DMS114 treated with DMSO at 0.1 percent for 48 hours (cell line): ENCODE measurements around the gene STIMATE.

Source experiments
- DNase-seq: peaks from one replicate; lab custom pipeline; 2025; ENCODE audit not compliant: unreplicated experiment; lab: John Stamatoyannopoulos, UW

STIMATE gene

DNA sequence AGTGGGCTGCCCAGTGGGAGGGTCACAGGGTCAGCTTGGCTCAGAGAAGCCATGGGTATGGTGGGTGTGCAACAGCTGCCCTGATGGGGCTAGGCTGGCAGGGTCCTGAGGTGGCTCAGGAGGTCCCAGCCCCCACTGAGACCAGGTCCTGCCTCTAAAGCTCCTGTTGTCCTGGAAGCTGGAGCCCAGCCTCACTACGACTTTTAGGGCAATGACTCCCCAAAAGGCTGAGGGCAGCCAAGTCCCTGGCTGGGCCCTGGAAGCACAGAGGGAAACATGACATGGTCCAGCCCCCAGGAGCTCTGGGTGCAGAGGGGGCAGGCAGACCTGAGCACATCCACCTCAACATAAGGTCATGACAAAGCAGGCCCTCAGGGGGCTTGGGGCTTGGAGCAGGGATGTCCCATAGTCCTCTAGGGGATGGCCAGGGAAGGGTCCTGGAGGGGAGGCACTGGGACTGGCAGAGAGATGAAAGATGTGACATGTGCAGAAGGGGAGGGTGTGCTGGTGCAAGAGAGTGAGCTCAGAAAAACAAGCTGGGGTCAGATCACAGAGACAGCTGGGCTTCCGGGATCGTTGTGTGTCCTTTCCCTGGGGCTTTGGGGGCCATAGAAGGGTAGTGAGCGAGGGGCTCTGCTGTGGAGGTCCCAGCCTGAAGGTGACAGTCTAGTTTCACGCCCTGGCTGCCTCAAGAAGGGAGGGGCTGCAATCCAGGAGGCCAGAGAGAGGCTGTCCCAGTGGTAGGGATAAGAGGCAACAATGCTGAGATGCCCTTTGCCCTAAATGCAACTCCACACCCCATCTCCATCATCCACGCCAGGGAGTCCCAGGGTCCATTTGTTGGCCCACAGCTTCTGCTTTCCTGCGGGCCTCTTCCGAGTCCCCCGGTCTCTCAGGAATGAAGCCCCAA is 103.4 kb downstream of the STIMATE start:
- no peak for DNase-seq

DNA sequence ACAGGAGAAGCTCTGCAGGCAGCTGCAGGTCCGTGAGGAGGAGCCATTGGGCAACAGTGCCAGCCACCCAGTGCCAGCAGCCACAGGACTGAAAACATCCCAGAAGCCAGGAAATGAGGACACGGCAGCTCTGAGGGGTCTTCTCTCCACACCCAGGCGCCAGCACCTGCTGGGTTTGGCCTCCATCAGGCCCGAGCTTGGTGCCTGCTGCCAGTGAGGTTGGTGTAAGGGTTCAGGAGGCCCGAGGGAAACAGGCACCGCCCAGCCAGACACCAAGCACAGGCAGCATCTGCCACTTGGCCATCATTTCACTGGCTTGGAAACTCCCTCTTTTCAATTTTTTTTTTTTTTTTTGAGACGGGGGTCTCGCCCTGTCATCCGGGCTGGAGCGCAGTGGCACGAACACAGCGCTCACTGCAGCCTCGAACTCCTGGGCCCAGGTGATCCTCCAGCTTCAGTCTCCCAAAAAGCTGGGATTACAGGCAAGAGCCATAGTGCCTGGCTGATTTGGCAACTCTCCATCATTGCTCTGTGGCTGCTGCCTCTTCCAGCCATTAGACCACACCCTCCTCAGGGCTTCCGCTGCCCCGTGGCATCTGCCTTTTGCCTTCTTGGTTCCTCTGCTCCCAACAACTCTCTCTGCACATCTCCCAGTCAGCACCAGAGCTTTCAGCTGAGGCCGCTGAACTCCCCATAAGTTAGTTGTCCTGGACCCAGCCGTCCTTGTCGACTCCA is 104.2 kb downstream of the STIMATE start:
- no peak for DNase-seq

DNA sequence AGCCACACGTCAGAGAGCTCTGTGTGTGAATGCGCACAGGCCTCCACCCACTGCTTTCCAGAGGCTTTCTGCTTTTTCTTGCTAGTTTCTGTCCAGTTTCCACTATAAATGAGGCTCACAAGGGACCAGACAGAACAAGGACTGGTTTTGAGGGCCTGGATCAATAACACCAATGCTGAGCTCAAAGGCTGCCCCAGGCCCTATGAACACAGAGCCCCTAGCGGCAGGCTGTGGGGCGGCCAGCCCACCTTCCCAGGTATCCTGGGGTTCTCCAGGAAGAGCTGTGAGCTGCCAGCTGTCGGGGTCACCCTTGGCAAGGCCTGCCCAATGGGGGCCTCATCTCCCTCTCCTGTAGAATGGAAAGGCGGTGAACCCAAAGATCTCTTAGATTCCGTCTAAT is 104.9 kb downstream of the STIMATE start:
- no peak for DNase-seq

DNA sequence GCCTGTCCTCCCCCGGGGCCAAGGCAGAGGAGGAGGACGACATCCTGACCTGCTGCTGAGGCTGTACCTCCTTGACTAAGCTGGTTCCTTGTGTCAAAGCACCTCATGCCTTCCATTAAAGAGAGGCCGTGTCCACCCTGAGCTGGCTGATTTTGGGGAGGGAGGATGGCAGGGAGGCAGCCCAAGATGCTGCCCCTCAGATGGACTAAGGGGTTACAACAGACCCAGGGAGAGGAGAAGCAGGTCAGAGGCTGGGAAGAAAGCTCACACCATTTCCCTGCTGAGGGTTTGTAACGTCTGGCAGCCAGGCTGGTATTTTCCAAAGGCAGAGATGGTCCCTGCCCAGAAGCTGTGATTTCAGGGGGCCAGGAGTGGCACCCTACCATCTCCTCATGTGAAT is 105.4 kb downstream of the STIMATE start:
- no peak for DNase-seq

DNA sequence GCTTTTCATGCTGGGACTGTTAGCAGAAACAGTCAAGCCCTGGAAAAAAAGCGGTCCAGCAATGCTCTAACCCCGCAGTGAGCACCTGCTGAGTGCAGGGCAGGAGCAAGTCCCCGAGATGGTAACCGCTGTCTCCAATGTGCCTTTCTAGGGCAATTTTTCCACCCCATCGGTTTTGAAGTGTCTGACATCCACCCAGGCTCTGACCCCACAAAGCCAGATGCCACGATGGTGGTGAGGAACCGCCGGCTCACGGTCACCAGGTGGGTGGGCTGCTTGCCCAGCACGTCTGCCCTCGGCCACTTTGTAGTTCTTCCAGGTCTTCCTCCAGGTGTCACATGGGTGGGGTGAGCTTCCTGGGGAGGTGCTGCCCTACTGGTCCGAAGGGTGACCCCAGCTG is 106.0 kb downstream of the STIMATE start:
- no peak for DNase-seq

DNA sequence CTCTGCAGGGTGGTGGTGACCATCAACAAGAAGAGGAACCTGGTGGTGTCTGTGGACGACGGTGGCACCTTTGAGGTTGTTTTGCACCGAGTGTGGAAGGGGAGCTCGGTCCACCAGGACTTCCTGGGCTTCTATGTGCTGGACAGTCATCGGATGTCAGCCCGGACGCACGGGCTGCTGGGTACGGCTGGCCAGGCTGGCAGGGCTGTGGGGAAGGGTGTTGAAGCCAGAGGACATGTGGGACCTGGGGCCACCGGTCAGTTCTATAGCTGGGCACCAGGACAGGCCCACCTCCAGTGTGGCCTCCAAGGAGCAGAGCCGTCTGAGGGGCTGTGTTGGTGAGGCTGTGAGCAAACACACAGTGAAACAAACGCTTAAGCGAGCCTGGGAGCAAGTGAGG is 106.6 kb downstream of the STIMATE start:
- no peak for DNase-seq

DNA sequence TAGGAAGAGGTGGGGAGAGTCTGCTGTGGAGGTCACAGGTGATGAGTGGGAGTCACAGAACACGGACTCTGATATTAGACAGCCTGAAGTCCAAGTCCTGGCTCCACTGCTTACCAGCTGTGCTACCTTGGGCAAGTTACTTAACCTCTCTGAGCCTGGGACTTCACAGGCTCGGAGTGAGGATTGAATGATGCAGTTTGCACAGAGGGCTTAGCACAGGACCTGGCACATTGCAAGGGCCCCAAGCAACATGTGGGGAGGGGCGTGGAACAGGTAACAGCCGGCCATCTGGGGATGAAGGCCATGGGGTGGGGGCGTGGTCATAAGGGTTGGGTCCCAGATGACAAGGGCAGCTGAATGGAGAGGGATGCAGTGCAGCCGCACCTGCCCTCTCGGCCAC is 107.0 kb downstream of the STIMATE start:
- DNase-seq, result no peak

DNA sequence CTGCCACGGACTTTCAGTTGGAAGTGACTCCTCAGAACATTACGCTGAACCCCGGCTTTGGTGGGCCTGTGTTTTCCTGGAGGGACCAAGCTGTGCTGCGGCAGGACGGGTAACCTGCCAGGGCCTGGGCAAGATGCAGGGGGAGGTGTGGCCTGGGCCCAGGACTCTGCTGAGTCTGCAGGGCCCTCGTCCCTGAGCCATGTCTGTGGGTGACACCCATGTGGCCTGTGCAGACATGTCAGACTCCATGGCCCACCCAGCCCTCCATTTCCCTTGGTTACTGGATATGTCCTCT is 107.7 kb downstream of the STIMATE start:
- no peak for DNase-seq

DNA sequence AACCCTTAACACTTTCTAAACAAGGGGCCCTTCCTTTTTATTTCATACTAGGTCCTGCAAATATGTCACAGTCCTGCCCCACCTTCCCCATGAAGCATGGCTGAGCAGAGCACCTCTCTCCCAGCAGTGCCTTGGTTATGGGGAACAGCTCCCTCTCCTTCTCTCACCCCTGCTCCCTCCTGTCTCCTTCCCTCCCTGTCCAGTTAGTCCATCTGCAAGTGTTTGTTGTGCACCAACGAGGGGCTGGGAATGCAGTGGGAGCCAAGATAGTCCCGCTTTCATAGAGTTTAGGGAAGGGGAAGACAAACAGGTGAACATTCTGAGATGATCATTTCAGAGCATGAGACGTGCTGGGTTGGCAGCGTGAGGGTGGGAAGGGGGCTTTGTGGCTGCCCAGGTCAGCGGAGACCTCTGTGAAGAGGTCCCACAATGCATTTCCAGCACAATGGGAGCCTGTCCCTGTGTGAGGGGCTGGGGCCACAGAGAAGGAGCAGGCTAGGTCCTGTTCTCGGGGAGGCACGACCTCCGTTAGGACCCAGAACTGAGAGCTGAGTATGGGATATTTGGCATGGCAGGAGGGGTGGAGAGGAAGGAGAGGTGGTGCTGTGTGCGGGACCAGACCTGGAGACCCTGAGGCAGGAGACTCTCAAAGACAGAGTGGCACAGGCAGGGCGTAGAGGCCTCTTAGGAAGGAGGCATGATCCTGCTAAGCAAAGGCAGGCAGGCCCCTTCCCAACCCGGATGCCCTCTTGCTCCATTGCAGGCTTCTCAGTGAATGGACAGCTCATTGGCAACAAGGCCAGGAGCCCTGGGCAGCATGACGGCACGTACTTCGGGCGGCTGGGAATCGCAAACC is 108.2 kb downstream of the STIMATE start:
- no peak for DNase-seq

DNA sequence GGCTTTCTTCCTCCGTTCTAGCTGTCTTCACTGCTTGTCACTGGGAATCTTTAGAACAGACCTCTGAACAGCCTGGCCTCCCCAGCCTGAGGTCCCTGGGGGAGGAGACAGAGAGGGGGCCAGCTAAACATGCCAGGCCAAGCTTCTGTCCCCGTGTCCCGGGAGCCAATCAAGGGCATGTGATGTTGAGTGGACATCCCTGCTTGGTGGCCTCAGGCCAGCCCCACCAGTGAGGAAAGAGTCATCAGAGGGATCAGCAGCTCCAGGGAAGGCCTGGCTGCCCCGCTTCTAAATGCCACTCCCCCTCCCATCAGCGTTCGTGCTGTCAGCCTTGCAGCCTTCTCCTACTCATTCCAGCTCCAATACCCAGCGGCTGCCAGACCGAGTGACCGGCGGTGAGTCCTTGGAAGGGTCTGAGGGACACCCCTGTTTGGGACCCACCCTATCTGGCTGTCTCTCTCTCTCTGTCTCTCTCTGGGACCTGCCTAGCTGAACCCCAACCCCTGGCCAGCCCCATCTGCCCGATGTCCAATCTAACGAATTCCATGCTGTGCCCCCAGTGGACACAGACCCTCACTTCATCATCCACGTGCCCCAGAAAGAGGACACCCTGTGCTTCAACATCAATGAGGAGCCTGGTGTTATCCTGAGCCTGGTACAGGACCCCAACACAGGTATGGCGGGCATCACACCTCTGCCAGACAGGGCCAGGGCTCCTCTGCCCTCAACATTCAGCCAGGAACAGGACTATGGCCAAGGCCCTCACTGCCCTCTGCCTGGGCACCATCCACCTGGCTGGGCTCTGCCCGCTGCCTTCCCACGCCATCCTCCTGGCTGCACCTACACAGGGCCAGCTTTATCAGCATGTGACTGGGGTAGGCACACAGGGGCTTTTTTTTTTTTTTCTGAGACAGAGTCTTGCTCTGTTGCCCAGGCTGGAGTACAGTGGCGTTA is 109.4 kb downstream of the STIMATE start:
- no peak for DNase-seq

DNA sequence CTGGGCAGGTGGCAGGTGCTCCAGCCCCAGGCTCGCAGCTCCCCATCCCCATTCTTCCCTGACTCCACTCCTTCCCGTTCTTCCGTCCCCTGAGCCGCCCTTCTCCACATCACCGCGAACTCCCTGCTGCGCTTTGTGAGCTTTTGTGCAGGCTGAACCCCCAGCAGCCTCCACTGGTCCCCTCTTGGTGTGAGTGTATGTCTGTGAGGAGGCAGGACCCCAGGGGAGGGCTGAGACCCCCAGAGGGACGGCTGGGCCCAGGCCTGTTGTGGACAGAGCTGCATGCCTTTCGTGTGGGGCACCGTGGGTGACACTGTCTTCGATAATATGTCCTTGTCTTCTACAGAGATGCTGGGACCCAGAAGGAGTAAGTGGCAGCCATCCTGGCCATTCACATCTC is 110.1 kb downstream of the STIMATE start:
- no peak for DNase-seq
